Stimulated activated CD4-positive, alpha-beta T cell treated with anti-CD3 and anti-CD28 coated beads, Interleukin-4, amount 100 ng/mL, for 4 hours (primary cell): ENCODE data around the gene DBNL.

Source experiments
- DNase-seq, 2 experiments: peaks; one replicate each; pipeline ENCODE4 v3.0.0-alpha.2; 2020

Gene DBNL

DNA sequence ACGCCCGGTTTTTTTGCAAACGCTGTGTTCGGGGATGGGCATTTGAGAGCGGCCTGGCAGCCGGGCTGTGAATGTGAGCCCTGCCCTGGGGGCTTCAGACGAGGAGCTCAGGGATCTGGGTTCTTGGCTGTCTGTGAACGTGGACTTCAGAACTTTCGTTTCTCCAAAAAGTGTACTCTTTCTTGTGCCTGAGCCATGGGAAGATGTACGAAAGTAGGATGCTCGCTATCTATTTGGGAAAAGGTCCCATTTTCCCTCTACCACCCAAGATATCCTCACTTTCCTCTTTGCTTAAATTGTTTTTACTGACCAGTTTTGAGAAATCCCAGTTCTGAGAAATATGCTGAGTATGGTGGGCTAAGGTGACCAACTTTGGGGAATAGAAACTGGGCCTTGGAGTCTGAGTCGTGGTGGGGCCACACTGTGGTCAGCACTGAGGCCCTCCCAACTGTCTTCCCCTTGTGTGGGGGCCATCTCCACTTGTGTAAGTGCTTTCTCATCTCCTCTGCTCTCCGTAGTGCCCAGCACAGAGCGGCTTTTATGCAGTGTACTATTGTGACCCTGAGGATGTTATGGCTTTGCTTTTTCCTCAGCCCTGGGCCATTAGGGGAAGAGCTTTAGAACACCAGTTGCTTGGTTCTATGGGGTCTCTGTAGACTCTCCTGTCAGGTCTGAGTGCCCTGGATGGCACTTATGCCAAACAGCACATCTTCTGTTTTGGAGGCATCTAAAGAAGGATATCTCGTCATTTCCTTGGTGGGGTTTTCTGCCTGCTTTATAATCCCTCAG is 918 bp downstream of the DBNL start:
- DNase-seq: no peak

DNA sequence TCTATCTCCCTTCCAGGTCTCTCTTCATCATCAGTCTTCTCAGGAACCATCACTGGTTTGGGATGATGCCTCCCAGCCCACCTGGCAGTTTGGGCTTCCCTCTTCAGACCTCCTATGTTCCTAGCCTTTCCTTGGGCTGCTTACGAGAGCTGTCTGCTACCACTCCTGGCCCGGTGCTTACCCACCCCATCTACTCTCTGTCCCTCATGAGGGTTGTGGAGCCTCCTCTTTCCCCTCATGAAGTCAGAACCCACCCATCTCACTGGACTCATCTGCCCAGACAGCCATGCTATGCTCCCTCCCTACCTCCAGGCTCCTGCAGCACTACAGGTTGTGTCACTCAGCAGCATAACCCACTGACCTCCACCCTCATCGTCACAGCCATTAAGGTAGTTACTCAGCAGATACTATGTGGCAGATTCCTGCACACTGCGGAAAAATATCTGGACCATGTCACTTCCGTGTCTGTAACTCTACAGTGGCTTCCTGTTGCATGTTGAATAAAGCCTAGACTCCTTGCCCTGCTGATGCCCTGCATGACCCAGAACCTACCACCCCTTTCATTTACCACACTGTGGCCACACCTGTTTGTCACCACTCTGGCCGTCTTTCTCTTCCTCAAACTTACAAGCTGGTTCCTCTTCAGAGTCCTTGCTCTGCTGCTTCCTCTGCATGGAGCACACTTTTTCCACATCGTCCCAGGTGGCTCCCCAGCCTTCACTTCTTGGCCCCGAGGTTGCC is 2.0 kb downstream of the DBNL start:
- peak in 1 of 2 experiments; percentile 24 for DNase-seq

DNA sequence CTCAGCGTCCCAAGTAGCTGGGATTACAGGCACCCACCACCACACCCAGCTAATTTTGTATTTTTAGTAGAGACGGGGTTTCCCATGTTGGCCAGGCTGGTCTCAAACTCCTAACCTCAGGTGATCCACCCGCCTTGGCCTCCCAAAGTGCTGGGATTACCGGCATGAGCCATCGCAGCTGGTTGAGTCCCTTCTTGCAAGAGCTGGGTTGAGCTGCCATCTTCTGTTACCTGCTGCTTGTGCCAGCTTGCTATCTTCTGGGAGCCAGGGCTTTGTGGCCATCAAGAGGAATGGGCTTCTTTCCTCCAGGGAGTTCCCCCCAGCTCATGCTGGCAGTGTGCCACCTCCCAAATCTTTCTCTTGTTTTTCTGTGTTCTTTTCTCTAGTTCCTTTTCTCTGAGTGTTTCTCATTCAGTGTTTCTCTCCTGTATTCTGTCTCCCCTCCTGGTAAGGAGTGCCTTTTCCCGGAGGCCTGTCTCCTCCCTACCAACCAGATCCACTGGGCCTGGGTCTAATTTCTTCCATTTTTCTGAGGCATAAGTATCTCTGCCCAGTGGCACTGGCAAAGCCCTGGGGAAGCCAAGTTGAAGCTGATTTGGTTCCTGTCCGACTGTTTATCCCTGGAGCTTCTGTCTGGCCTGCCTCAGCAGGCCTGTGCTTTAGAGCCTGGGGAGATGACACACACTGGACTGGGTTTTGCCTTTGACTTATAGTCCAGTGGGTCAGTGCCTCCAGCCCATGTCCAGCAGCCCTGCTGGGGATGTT is 3.7 kb downstream of the DBNL start:
- no peak for DNase-seq

DNA sequence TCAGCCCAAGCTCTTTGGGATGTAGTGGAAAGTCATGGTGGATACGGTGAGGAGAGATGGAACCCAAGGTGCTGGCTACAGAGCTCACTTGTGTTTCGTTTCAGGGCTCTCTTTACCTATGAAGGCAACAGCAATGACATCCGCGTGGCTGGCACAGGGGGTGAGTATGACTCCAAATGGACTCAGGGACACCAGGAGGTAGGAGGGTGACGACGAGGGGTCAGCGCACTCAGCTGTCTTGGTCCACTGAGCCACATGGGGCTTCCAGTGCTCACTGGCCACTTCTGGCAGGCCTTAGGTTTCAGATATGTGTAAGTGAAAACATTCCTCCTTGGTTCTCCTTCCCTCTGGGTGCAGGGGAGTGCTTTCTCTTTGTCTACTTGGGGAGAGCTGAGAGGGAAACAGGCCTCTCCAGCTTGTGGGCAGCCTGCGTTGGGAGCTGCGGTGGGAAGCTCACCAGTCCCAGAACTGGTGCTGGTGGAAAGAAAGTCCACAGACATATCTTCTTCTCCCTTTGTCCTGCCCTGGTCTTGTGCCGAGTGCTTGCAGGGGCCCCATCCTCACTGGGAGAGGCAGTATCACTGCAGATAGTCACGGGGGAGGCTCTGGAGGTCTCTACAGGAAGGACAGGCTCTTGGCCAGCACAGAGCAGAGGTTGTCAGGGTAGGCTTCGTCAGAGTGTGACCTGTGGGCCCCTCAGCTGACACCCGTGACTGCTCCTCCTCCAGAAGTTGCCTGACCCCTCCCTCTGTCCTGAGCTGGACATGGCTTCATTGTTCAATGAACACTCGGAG is 5.8 kb downstream of the DBNL start:
- DNase-seq: no peak

DNA sequence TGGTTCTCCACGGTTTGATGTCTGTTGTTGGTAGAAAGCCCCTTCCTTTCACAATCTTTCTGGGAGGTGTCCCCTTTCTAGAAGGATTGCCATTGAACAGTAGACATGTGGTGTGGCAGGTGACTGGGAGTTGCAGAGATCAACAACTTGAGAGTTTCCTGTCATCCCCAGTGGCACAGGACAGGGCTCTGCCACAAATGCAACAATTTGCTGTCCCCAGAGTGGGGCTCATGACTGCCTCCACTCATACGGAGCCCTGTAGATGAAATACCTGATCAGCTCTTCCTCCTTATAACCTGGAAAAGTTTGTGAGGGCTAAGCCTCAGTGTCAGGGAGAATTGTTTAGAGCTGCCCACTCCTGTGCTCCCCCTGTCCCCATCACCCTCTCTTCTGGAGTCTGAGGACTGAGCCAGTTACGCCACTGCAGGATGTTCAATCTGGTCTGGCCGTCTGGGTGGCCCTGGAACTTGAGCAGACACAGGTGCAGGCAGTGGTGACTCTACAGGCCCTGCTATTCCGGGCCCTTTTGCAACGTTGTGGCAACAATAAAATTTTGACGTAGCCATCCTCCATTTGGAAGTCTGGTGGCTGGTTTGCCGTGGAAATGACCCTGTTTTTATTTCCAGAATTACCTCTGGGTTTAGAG is 6.5 kb downstream of the DBNL start:
- DNase-seq: no peak

DNA sequence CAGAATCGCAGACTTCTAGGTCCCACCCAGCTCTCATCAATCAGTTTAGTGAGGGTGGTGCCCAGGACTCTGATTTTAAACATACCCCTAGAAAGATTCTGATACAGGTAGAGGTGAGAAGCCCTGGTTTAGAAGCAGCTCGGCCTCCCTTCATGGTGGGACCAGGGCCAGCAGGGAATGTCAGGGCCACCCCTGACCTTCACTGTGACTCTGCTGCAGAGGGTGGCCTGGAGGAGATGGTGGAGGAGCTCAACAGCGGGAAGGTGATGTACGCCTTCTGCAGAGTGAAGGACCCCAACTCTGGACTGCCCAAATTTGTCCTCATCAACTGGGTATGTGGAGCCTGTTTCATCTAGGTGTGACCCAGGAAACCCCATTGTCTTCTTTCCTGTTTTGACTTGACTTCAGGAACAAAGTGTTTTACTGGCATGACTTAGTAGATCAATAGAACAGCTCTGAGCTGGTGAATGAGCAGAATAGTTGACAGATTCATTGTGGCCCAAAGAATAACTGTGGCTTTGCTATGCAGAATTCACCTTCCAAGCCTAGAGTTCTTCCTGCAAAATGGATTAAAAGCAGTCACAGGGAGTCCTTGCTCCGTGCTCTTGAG is 7.2 kb downstream of the DBNL start:
- no peak for DNase-seq

DNA sequence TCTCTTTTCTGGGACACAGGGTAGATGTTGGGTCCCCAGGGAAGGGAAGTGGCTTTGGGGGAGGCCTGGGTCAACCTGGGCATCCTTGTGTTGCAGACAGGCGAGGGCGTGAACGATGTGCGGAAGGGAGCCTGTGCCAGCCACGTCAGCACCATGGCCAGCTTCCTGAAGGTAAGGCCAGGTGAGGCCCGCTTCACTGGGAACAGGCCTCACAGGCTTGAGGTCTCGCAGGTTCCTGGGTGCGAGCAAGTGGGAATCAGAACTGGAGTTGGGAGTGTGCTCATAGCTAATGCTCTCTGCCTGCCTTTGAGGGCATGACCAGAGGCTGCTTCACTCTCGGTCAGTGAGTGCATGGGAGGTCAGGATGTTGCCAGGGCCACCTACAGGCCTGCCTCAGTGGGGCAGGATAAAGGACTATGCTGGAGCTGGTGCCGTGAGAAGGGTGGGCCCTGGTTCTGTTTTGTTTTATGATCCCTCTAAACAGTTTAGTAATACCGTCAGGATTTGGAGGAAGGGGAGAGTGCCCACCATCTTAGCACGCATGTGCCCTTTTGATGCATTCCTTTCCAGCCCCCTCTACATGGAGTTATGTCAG is 8.4 kb downstream of the DBNL start:
- DNase-seq: no peak

DNA sequence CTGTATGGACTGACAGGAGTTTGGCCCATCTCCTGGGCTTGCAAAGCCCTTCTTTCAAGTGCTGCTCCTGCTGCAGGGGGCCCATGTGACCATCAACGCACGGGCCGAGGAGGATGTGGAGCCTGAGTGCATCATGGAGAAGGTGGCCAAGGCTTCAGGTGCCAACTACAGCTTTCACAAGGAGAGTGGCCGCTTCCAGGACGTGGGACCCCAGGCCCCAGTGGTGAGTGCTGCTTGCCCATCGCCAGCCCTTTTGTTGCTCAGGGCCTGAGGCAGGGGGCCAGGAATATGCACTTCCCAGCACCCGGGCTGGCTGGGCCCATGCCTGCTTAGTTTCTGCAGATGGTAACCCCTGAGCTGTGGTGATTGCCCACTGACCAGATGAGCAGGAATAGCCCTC is 12.2 kb downstream of the DBNL start:
- DNase-seq: no peak

DNA sequence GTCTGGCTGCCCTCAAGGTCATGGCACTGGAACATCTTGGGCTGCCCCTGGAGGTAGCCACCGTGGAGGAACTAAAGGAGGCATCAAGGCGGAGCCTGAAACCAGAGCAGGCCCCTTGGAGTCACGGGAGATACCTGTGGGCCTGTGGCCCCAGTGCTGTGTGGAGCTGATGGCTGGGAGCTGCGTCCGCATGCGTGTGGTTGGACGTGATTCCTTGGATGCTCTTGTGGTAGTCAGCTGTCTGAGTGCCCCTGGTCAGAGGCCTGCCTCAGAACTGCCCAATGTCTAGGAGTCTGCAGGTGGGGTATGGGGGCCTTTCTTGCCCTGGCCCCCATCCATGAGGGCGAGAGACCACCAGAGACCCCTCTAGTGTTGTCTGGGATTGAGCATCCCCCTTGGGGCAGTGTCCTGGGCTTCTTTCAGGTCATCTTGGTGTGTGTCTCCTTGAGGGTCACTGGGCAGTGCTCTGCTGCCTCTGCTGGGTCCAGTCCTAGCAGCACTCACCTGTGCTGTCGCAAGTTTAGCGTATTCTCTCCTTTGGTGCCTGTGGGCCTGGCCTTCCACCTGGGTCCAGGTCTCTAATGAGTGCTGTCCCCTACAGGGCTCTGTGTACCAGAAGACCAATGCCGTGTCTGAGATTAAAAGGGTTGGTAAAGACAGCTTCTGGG is 12.8 kb downstream of the DBNL start:
- no peak for DNase-seq

DNA sequence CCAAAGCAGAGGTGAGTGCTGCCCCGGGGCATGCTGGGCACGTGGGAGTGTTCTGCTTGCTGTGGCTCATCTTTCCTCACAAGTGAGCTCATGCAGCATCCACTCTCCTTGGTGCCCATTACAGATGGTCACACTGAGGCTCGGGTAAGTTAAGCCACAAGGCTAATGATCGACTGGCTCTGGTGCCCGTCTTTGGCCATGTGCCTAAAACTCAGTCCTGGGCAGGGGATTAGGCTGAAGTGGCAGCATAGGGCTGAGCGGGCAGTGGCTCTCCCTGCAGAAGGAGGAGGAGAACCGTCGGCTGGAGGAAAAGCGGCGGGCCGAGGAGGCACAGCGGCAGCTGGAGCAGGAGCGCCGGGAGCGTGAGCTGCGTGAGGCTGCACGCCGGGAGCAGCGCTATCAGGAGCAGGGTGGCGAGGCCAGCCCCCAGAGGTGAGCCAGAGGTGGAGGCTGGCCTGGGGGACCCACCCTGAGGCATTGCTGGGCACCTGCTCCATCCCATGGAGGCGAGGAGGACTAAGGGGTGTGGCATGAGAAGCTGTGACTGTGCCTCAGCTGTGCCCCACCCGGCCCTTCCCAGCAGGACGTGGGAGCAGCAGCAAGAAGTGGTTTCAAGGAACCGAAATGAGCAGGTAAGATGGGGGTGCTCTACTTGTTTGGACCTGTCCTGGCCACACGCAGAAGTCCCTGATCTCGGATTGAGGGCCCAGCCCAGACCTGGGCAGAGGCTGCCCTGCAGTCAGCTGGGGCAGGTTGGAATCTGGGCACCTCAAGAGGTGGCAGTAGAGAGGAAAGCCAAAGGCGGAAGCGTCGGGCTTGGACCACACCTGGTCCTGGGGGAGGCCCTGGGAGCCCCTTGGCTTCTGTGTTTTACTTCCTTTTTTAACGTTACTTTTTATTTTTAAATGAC is 13.6 kb downstream of the DBNL start:
- no peak for DNase-seq

DNA sequence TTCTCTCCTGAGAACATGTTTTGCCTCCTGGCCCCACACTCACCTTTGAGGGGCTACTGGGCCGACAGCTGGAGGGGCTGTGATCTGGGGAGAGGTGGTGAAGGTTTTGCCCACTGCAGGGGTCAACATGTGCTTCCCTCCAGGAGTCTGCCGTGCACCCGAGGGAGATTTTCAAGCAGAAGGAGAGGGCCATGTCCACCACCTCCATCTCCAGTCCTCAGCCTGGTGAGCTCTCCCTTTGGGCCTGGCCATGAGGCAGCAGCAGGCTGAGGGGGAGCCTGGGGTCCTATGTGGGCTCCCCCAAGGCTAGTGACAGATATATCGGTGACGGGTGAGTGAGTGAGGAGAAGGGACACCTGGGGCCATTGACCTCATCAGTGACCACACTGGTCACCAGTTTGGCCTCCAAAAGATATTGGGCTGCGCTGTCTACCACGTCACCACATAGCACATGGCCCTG is 14.3 kb downstream of the DBNL start:
- no peak for DNase-seq

DNA sequence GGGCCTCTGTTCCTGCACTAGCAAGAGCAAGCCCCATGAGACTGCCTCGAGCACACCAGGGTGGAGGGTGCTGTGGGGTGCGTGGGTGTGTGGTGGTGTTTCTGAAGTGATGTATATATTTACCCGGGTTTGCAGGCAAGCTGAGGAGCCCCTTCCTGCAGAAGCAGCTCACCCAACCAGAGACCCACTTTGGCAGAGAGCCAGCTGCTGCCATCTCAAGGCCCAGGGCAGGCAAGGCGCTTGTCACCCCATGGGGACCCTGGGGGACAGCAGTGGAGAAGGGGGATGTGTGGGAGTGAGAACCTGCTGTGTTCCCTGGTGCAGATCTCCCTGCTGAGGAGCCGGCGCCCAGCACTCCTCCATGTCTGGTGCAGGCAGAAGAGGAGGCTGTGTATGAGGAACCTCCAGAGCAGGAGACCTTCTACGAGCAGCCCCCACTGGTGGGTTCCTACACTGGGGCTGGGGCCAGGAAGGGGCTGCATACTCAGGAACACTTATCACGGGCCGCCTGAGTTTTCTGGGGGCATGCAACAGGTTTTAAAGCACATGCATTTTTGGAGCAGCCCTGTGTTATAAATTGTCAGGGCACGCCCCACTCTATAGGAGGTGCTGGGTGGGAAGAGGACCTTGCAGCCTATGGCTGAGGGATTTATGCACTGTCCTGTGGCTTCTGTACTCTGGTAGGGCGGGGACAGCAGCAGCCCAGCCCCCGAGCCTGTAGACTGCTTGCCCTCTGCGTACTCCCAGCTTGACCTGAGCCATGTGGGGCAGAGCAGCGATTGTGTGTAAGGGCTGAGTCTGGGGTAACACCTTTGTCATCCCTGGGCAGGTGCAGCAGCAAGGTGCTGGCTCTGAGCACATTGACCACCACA is 15.0 kb downstream of the DBNL start:
- no peak for DNase-seq

DNA sequence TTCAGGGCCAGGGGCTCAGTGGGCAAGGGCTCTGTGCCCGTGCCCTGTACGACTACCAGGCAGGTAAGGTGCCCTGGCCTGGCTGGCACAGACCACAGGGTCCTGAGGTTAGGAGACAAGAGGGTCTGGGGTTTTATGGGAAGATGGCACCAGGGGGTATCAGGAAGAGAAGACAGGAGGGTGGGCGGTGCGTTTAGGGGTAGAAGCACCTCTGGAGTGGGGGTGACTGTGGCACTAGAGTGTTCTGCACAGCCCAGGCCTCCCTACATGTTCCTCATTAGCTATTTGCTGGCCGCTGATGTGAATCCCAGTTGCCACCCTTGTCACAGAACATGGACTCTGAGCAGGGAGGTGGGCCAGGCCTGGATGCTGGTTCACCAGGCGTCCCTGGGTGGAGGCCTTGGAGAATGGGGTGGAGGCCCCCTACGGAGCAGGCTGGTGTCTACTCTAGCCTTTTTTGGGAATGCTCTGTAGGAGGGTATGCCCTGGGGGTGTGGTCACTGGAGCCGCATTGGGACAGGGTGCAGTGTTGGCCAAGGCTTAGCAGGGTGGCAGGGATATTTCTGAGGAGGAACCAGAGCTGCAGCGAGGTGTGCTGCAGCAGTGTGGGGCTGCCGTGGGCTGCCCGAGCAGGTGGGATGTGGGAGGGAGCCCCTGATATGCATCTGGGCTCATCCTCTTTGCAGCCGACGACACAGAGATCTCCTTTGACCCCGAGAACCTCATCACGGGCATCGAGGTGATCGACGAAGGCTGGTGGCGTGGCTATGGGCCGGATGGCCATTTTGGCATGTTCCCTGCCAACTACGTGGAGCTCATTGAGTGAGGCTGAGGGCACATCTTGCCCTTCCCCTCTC is 15.8 kb downstream of the DBNL start:
- DNase-seq: no peak

DNA sequence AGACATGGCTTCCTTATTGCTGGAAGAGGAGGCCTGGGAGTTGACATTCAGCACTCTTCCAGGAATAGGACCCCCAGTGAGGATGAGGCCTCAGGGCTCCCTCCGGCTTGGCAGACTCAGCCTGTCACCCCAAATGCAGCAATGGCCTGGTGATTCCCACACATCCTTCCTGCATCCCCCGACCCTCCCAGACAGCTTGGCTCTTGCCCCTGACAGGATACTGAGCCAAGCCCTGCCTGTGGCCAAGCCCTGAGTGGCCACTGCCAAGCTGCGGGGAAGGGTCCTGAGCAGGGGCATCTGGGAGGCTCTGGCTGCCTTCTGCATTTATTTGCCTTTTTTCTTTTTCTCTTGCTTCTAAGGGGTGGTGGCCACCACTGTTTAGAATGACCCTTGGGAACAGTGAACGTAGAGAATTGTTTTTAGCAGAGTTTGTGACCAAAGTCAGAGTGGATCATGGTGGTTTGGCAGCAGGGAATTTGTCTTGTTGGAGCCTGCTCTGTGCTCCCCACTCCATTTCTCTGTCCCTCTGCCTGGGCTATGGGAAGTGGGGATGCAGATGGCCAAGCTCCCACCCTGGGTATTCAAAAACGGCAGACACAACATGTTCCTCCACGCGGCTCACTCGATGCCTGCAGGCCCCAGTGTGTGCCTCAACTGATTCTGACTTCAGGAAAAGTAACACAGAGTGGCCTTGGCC is 16.6 kb downstream of the DBNL start:
- no peak for DNase-seq

DNA sequence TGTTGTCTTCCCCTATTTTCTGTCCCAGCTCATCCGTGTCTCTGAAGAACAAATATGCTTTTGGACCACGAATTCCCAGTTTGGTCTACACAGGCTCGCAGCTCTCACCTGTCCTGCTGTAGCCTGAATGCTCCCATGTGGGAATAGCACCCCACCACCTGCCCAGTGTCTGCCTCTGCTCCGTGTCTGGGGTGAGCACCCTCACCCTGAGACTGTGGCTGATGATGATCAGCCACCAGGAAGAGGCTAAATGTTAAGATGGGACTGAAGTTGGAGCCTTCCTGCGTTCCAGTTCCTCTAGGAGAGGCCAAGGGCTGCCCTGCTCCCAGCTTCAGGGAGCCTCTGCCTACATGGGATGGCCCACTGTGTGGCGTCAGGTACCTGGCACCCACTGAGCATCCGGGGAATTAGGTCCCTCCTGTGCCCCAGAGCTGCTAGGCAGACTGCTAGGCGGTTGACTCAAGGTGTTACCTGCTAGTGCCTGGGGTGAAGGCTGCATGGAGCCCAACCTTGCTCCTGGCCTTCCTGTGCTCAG is 17.2 kb downstream of the DBNL start:
- no peak for DNase-seq

DNA sequence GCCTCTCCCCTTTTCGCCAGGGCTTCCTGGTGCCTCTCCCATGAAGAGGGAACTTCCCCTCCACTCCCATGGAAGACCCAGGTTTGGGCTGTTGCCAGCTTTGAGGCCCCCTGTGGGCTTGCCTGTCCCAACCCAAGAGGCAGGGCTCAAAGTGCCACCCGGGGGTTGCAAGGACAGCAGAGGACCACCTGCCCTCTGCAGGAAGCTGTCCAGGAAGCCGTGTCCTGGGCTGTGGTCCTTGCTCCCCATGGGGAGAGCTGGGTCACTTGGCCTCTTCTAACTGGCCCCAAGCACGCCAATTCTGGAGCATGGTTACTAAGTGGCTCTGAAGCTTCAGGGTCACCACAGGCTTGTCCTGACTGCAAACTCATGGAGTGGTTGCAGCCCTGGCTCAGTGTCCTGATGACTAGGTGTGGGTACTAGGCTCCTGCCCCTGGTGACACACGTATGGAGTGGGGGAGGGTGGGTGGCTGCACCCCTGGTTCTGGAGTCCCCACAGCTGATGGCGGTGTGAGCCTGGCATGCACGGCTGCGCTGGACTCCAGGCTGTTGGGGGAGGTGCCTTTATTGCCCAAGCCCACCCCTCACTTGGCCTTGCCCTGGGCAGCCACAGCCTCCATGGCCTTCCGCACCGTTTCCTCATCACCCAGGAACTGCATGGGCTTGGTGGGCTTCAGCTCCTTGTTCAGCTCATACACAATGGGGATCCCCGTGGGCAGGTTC is 17.8 kb downstream of the DBNL start:
- DNase-seq: no peak
